GM23248 (cell line): ENCODE data around the gene MIA2. TPM values are rescaled to one million over a fixed set of nuclear protein-coding genes. Genes with fewer than 3 reads are reported as not detected.
A peak's percentile ranks its signal among the peaks of the same experiment; 100 is the strongest.

Experiments
- DNase-seq: peaks from one replicate; pipeline ENCODE4 v3.0.0-alpha.2; 2015
- H2AFZ ChIP-seq: fragments of 200-600 bp; sonication (generic); 2 replicates; pipeline ENCODE4 v1.6.1; 2016; ENCODE audit warnings: antibody characterized with exemption
- H3F3A ChIP-seq: fragments of 200-600 bp; sonication (generic); 2 replicates; pipeline ENCODE4 v1.6.1; 2016; ENCODE audit warnings: mild to moderate bottlenecking, antibody characterized with exemption, mixed run types; ENCODE audit not compliant: insufficient read depth
- H3K27ac ChIP-seq: fragments of 200-600 bp; sonication (generic); 2 replicates; pipeline ENCODE4 v1.5.1; 2016; ENCODE audit warnings: mild to moderate bottlenecking
- H3K27me3 ChIP-seq: fragments of 200-600 bp; sonication (generic); replicated peaks from 2 replicates; pipeline ENCODE4 v1.6.1; 2016; ENCODE audit warnings: mild to moderate bottlenecking; ENCODE audit not compliant: insufficient read depth
- H3K36me3 ChIP-seq: fragments of 200-600 bp; sonication (generic); 2 replicates; pipeline ENCODE4 v1.6.1; 2016; ENCODE audit warnings: low read depth, mild to moderate bottlenecking
- H3K4me1 ChIP-seq: fragments of 200-600 bp; sonication (generic); 2 replicates; pipeline ENCODE4 v1.6.1; 2016; ENCODE audit warnings: mild to moderate bottlenecking; ENCODE audit not compliant: insufficient read depth
- H3K4me2 ChIP-seq: fragments of 200-600 bp; sonication (generic); one replicate; pipeline ENCODE4 v1.6.1; 2016; ENCODE audit warnings: mild to moderate bottlenecking; ENCODE audit not compliant: unreplicated experiment
- H3K4me3 ChIP-seq: fragments of 200-600 bp; sonication (generic); 2 replicates; pipeline ENCODE4 v1.5.1; 2016; ENCODE audit warnings: mild to moderate bottlenecking
- H3K79me2 ChIP-seq: fragments of 200-600 bp; sonication (generic); 2 replicates; pipeline ENCODE4 v1.6.1; 2016; ENCODE audit warnings: mild to moderate bottlenecking; ENCODE audit not compliant: insufficient read depth
- H3K9ac ChIP-seq: fragments of 200-600 bp; sonication (generic); 2 replicates; pipeline ENCODE4 v1.6.1; 2016; ENCODE audit warnings: mild to moderate bottlenecking
- H3K9me2 ChIP-seq: fragments of 200-600 bp; sonication (generic); 2 replicates; pipeline ENCODE4 v1.6.1; 2016; ENCODE audit warnings: mixed run types, mild to moderate bottlenecking, moderate library complexity; ENCODE audit not compliant: insufficient read depth
- H3K9me3 ChIP-seq: fragments of 200-600 bp; sonication (generic); one replicate; pipeline ENCODE4 v1.6.1; 2017; ENCODE audit warnings: low read depth
- H4K20me1 ChIP-seq: fragments of 200-600 bp; sonication (generic); 2 replicates; pipeline ENCODE4 v1.6.0; 2016; ENCODE audit not compliant: insufficient read depth
- EZH2 ChIP-seq: fragments of 200-600 bp; sonication (generic); IDR thresholded peaks from 2 replicates; pipeline ENCODE4 v1.6.1; 2018; ENCODE audit warnings: antibody characterized with exemption, mild to moderate bottlenecking; ENCODE audit not compliant: insufficient read depth, poor library complexity, severe bottlenecking
- EZH2phosphoT487 ChIP-seq: fragments of 200-600 bp; sonication (generic); IDR thresholded peaks from 2 replicates; pipeline ENCODE4 v1.6.1; 2018; ENCODE audit warnings: antibody characterized with exemption, moderate library complexity, mild to moderate bottlenecking, low read depth; ENCODE audit not compliant: insufficient read depth
- WGBS, 2 experiments: methylation state at CpG; one replicate each; pipeline ENCODE4 v1.1.6; 2015 to 2017; ENCODE audit warnings: low lambda C conversion rate in 2 of 2, low coverage in 1 of 2; ENCODE audit errors: missing lambda C conversion rate in 2 of 2; 5-methylcytosine and 5-hydroxymethylcytosine counted together
- in situ Hi-C: fragments of 300-500 bp; cut with MboI; formaldehyde crosslinking; loops from 2 replicates; pipeline ENCODE4 v1.15.0; 2020
- polyA plus RNA-seq: library from polyadenylated mRNA; unstranded; fragments of >200 nt; fragmentation: Nextera tagmentation; extraction: Ambion mirVana; gene quantifications from 2 replicates; pipeline ENCODE4 v1.2.1, GENCODE V29; 2016
- total RNA-seq: library from RNA; depleted of rRNA; stranded (reverse); fragments of >200 nt; shearing (Covaris generic); gene quantifications from 2 replicates; pipeline ENCODE4 v1.2.3, GENCODE V29; 2014

Gene MIA2
- total and polyA plus RNA-seq, 2 experiments from 2014 or later = 16.2 to 21.4 TPM

DNA sequence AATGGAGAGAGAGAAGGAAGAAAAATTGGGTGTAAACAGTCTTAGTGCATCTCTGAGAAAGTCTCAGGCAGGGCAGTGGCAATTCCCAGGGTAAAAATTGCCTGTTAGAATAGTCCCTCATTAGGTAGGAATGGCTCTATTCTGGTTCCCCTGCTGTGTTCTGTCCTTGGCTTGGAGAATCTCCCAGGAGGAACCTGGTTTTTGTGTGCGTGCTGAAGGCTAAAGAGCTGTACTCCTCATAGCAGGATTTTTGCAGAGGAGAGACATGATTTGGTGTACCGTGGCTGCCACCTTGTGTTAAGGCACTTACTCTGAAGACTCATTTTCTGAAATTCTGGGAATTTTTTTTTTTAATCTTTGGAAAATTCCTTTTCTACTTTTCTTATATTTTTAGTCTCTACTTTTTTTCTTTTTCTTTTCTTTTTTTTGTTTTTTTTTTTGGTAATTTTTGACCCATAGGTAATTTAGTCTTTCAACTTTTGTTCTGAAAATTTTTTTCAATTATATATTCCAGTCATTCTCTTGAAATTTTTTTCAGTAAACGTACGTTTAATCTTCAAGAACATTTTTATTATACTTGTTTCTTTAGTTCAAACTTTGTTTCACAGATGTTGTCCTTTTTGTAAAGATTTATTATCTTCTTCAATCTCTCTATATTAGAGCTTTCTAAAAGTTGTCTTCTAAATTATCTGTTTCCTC is 134.7 kb downstream of the MIA2 start:
- Histone ChIP-seq H2AFZ (no peak overlapping the region), H4K20me1 (0 out of 2 replicates have a peak, but pooled peaks cover 6% of the 10 kb centered on the region), H3K79me2 (peaks cover 63% of the 10 kb centered on the region), H3F3A (peaks cover 23% of the 10 kb centered on the region; the same call in 1 of the 2 replicates), H3K4me3 (no peak overlapping the region), H3K4me2 (no peak overlapping the region), H3K4me1 (peaks cover 15% of the 10 kb centered on the region), H3K9me3 (no peaks in the 10 kb centered on the region), H3K36me3 (peaks cover 2% of the 10 kb centered on the region; the same call in 1 of the 2 replicates), H3K9me2 (no peaks in the 10 kb centered on the region), H3K27ac (no peak overlapping the region), H3K9ac (no peak overlapping the region), H3K27me3 (no peaks in the 10 kb centered on the region)
- in situ Hi-C loops = no loop called here
- 53 to 59% methylated on average over 4 of the region's 4 CpGs for WGBS, 2 experiments
- no peak for TF ChIP-seq EZH2phosphoT487
- no peak for TF ChIP-seq EZH2
- DNase-seq = peak; percentile 83

DNA sequence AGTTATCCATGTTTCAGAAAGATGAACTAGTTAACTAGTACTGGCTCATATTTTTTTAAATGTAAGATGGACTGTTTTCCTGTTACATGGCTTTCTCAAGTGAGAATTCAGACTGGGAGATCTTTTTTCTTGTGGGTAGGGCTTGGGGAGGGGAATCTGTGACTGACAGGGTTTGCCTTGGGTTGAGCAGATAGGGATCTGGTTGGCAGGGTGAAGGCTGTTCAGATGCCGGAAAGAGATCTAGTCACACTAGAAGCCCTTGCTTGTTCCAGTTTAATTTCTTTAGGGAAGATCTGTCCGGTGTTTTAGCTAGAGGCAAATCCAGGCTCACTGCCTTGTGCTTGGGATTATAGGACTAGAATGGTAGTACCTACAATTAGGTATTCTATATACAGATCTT is 135.3 kb downstream of the MIA2 start:
- no peaks in the 10 kb centered on the region for H4K20me1 ChIP-seq
- in situ Hi-C loops = no loop called here
- no peaks in the 10 kb centered on the region for H3K9me2 ChIP-seq
- H3K4me1 ChIP-seq = peaks cover 20% of the 10 kb centered on the region
- no peak overlapping the region for H3K4me2 ChIP-seq
- no peak overlapping the region for H3K27ac ChIP-seq
- H3K9ac ChIP-seq = no peak overlapping the region
- H3F3A ChIP-seq = peaks cover 27% of the 10 kb centered on the region
- TF ChIP-seq EZH2phosphoT487 (no peak), EZH2 (no peak)
- peaks cover 2% of the 10 kb centered on the region; the same call in 1 of the 2 replicates for H3K36me3 ChIP-seq
- no peak for DNase-seq
- no peak overlapping the region for H3K4me3 ChIP-seq
- peaks cover 59% of the 10 kb centered on the region for H3K79me2 ChIP-seq
- no peaks in the 10 kb centered on the region for H3K27me3 ChIP-seq
- no peaks in the 10 kb centered on the region for H3K9me3 ChIP-seq
- 73 to 80% methylated on average over 2 of the region's 2 CpGs for WGBS, 2 experiments
- H2AFZ ChIP-seq = no peak overlapping the region

DNA sequence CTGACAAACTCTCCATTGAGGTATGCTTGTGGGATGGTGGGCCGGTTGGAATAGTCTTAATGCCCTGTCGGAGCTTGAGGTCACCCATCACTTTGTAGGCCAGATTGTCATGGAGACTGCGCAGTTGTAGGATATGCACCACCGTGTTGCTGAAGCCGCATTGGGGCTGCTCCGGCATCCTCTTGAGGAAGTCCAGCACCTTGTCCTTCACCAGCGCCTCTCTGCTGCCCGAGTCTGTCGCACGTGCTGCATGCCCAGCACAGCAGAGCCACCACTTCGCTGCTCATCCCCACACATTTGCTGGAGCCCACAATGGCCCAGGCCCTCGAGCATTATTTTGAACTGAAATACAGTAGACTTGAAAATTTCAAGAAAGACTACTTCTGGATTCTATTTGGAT is 136.7 kb downstream of the MIA2 start:
- no peaks in the 10 kb centered on the region for H3K9me3 ChIP-seq
- no peak for DNase-seq
- H4K20me1 ChIP-seq = no peaks in the 10 kb centered on the region
- in situ Hi-C loops = loop anchor here (10.0 kb wide), 1 partner anchor 266 kb away; the partner anchor contains the start of gene SEC23A
- no peaks in the 10 kb centered on the region for H3K9me2 ChIP-seq
- 96% methylated on average over 12 of the region's 12 CpGs for WGBS, 2 experiments
- H3K4me3 ChIP-seq = no peak overlapping the region
- H3K4me1 ChIP-seq = peaks cover 32% of the 10 kb centered on the region
- peaks cover 45% of the 10 kb centered on the region for H3K79me2 ChIP-seq
- H3F3A ChIP-seq = peaks cover 41% of the 10 kb centered on the region
- H2AFZ ChIP-seq = no peak overlapping the region
- no peak overlapping the region for H3K27ac ChIP-seq
- TF ChIP-seq EZH2 = no peak
- TF ChIP-seq EZH2phosphoT487 = no peak
- H3K9ac ChIP-seq = no peak overlapping the region
- no peaks in the 10 kb centered on the region for H3K27me3 ChIP-seq
- H3K4me2 ChIP-seq = no peak overlapping the region
- H3K36me3 ChIP-seq = no peaks in the 10 kb centered on the region; the same call in 1 of the 2 replicates

DNA sequence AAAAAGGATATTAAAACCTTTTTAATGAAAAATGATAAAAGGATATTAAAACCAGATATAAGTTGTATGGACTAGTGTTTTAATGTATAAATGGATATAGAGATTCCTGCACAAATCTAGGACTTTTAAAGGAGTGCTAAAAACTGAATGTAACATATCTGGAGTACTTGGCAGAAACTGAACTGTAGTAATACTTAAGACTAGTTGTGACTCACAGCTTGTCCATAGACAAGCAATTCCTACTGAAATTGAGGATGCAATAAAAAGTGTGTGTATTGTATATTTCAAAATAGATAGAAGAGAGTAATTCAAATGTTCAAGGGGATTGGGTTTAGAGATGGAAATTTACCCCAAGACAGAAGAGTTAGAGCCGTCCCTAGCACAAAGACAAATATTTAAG is 138.9 kb downstream of the MIA2 start:
- no peak for TF ChIP-seq EZH2phosphoT487
- TF ChIP-seq EZH2 = no peak
- 42 to 52% methylated on average over 1 of the region's 1 CpG for WGBS, 2 experiments
- Histone ChIP-seq H3K9me3 (no peaks in the 10 kb centered on the region), H3K9me2 (no peaks in the 10 kb centered on the region), H2AFZ (no peak overlapping the region), H3K4me1 (peaks cover 53% of the 10 kb centered on the region), H3K4me3 (0 out of 2 replicates have a peak overlapping the region, but pooled peaks have one; percentile 4), H3K27ac (peak overlapping the region; percentile 8; the same call in 1 of the 2 replicates), H3K36me3 (no peaks in the 10 kb centered on the region; the same call in 1 of the 2 replicates), H3K27me3 (no peaks in the 10 kb centered on the region), H3F3A (peaks cover 59% of the 10 kb centered on the region), H3K79me2 (peaks cover 22% of the 10 kb centered on the region; the same call in 1 of the 2 replicates), H4K20me1 (no peaks in the 10 kb centered on the region), H3K4me2 (peak overlapping the region; percentile 16), H3K9ac (no peak overlapping the region)
- in situ Hi-C loops = loop anchor here (10.0 kb wide), 1 partner anchor 268 kb away; the partner anchor contains the start of gene SEC23A
- DNase-seq = peak; percentile 89
